ENCODE results near the gene IGLON5.

IGLON5 gene

DNA sequence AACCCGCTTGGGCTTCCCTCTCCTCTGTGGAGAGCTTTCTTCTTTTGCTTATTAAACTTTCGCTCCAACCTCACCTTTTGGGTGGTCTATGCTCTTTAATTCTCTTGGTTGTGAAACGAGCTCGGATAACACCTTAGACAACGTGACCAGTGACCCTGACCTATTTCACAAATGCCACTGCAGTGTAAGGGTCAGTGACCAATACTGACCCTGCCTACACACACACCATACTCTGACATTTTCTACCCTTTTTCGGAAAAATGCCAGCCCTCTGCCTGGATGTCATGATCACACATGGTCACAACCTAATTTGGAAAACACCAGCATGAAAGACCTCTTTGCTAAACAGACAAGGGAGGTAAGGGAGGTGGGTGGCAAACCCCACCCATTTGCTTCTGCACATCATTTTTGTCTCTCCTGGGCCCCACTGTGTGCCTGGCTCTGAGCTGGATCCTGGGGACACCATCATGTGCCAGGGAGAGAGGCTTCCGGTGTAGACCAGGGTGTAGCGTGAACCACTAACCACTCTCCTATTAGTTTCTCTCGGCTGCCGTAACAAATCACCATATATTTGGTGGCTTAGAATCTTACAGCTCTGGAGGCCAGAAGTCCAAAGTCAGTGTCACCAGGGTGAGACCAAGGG lies 44.8 kb downstream of the IGLON5 start:
- no peaks in the 10 kb centered on the region for H3K9me3 ChIP-seq (ENCODE audit: insufficient read depth, low read length)
- H3K27ac ChIP-seq (ENCODE audit: low read length) = no peak overlapping the region
- no peak overlapping the region for H3K4me3 ChIP-seq (ENCODE audit: low read length)
- TF ChIP-seq, protein P1, sequence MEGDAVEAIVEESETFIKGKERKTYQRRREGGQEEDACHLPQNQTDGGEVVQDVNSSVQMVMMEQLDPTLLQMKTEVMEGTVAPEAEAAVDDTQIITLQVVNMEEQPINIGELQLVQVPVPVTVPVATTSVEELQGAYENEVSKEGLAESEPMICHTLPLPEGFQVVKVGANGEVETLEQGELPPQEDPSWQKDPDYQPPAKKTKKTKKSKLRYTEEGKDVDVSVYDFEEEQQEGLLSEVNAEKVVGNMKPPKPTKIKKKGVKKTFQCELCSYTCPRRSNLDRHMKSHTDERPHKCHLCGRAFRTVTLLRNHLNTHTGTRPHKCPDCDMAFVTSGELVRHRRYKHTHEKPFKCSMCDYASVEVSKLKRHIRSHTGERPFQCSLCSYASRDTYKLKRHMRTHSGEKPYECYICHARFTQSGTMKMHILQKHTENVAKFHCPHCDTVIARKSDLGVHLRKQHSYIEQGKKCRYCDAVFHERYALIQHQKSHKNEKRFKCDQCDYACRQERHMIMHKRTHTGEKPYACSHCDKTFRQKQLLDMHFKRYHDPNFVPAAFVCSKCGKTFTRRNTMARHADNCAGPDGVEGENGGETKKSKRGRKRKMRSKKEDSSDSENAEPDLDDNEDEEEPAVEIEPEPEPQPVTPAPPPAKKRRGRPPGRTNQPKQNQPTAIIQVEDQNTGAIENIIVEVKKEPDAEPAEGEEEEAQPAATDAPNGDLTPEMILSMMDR (IDR thresholded peaks at IDR 0.05; ENCODE audit: low read depth, low read length) = no peak
- TF ChIP-seq EZH2phosphoT487 (IDR thresholded peaks at IDR 0.05; ENCODE audit: low read depth) = no peak
- no peak overlapping the region for H3K4me2 ChIP-seq (ENCODE audit: low read length)
- H3K27me3 ChIP-seq (ENCODE audit: low read depth, low read length) = no peaks in the 10 kb centered on the region
- no peaks in the 10 kb centered on the region for H3K79me2 ChIP-seq (ENCODE audit: low read length)
- H3K36me3 ChIP-seq (replicated peaks; ENCODE audit: low read depth, low read length) = peaks cover 2% of the 10 kb centered on the region
- H3K4me1 ChIP-seq (ENCODE audit: low read length) = no peaks in the 10 kb centered on the region
- no peak overlapping the region for H2AFZ ChIP-seq (ENCODE audit: low read depth, low read length)
- peaks cover 3% of the 10 kb centered on the region; the same call in 1 of the 2 replicates for H4K20me1 ChIP-seq (ENCODE audit: insufficient read depth, low read length)
- H3K9ac ChIP-seq (ENCODE audit: low read length) = no peak overlapping the region

DNA sequence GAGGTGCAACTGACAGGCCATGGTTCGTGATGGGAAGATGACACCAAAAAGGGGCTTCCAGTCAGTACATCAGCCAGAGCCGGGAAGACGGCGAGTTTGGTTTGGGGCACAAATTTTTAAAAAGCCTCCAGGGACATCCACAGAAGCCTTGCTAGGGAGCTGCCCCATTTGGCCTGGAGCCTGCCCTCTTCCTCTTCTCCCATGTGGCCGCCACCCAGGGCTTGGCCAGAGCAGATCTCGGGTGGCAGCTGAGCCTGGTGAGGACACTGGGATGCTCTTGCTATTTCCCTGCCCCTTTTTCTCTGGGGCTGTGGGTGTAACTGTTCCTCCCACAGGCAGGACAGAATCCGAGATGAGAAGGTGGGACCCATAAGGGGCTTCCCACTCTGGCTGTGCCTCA lies 46.5 kb downstream of the IGLON5 start:
- H3K9ac ChIP-seq (ENCODE audit: low read length) = no peak overlapping the region
- peaks cover 3% of the 10 kb centered on the region; the same call in 1 of the 2 replicates for H4K20me1 ChIP-seq (ENCODE audit: insufficient read depth, low read length)
- no peaks in the 10 kb centered on the region for H3K9me3 ChIP-seq (ENCODE audit: insufficient read depth, low read length)
- H2AFZ ChIP-seq (ENCODE audit: low read depth, low read length) = no peak overlapping the region
- H3K79me2 ChIP-seq (ENCODE audit: low read length) = no peaks in the 10 kb centered on the region
- H3K27me3 ChIP-seq (ENCODE audit: low read depth, low read length) = no peaks in the 10 kb centered on the region
- H3K4me1 ChIP-seq (ENCODE audit: low read length) = no peaks in the 10 kb centered on the region
- H3K4me3 ChIP-seq (ENCODE audit: low read length) = no peak overlapping the region
- TF ChIP-seq, protein P1 (IDR thresholded peaks at IDR 0.05; ENCODE audit: low read depth, low read length) = no peak
- no peak for TF ChIP-seq EZH2phosphoT487 (IDR thresholded peaks at IDR 0.05; ENCODE audit: low read depth)
- H3K27ac ChIP-seq (ENCODE audit: low read length) = no peak overlapping the region
- H3K36me3 ChIP-seq (replicated peaks; ENCODE audit: low read depth, low read length) = no peaks in the 10 kb centered on the region
- no peak overlapping the region for H3K4me2 ChIP-seq (ENCODE audit: low read length)

DNA sequence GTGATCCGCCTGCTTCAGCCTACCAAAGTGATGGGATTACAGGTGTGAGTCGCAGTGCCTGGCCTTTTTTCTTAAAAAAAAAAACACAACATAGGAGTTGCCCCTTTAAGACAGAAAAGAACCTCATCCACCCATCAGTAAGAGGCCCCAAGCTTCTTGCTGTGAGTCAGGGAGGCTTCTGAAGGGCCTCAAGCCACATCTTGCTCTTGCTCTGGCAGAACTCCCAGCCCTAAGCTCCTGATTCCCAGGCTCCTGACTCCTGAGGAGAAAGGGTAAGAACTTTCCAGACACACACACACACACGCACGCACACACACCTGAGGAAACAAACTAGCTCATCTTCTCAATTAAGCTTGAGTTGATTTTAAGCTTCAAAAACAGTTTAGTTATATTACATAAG lies 47.9 kb downstream of the IGLON5 start:
- no peaks in the 10 kb centered on the region for H3K4me1 ChIP-seq (ENCODE audit: low read length)
- no peaks in the 10 kb centered on the region for H3K27me3 ChIP-seq (ENCODE audit: low read depth, low read length)
- no peak overlapping the region for H3K27ac ChIP-seq (ENCODE audit: low read length)
- H3K36me3 ChIP-seq (replicated peaks; ENCODE audit: low read depth, low read length) = no peaks in the 10 kb centered on the region
- H3K4me2 ChIP-seq (ENCODE audit: low read length) = no peak overlapping the region
- H3K4me3 ChIP-seq (ENCODE audit: low read length) = no peak overlapping the region
- peaks cover 3% of the 10 kb centered on the region; the same call in 1 of the 2 replicates for H4K20me1 ChIP-seq (ENCODE audit: insufficient read depth, low read length)
- H3K9me3 ChIP-seq (ENCODE audit: insufficient read depth, low read length) = no peaks in the 10 kb centered on the region
- no peak overlapping the region for H2AFZ ChIP-seq (ENCODE audit: low read depth, low read length)
- no peak overlapping the region for H3K9ac ChIP-seq (ENCODE audit: low read length)
- H3K79me2 ChIP-seq (ENCODE audit: low read length) = no peaks in the 10 kb centered on the region
- TF ChIP-seq, protein P1 (IDR thresholded peaks at IDR 0.05; ENCODE audit: low read depth, low read length) = no peak
- TF ChIP-seq EZH2phosphoT487 (IDR thresholded peaks at IDR 0.05; ENCODE audit: low read depth) = no peak

DNA sequence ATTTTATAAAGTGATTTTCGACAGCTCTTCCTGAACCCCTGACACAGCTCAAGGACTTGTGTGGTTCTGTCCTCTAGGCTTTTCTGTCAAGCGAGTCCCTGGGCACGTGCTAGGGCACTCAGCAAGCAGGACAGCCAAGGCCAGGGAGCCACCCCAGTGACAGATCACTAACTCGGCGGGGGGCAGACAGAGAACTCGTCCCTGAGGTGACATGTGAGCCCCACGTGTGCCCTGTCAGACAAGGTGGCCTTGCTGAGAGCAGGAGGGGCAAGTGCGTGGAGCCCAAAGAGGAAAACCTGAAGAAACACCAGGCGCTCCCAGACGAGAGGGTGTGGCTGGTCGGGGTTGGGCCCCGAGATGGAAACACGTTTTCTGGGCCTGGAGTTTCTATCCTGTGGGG lies 49.8 kb downstream of the IGLON5 start:
- Histone ChIP-seq H3K4me1 (ENCODE audit: low read length) (peaks cover 6% of the 10 kb centered on the region), H3K27ac (ENCODE audit: low read length) (no peak overlapping the region), H3K4me2 (ENCODE audit: low read length) (no peak overlapping the region), H2AFZ (ENCODE audit: low read depth, low read length) (no peak overlapping the region), H3K4me3 (ENCODE audit: low read length) (no peak overlapping the region), H3K36me3 (replicated peaks; ENCODE audit: low read depth, low read length) (no peaks in the 10 kb centered on the region), H3K9ac (ENCODE audit: low read length) (no peak overlapping the region), H3K79me2 (ENCODE audit: low read length) (peaks cover 10% of the 10 kb centered on the region), H3K27me3 (ENCODE audit: low read depth, low read length) (no peaks in the 10 kb centered on the region), H4K20me1 (ENCODE audit: insufficient read depth, low read length) (no peaks in the 10 kb centered on the region), H3K9me3 (ENCODE audit: insufficient read depth, low read length) (no peaks in the 10 kb centered on the region)
- TF ChIP-seq, protein P1 (IDR thresholded peaks at IDR 0.05; ENCODE audit: low read depth, low read length) = no peak
- TF ChIP-seq EZH2phosphoT487 (IDR thresholded peaks at IDR 0.05; ENCODE audit: low read depth) = no peak
